Measurements from ENCODE around the gene STIM2.

Gene STIM2

DNA sequence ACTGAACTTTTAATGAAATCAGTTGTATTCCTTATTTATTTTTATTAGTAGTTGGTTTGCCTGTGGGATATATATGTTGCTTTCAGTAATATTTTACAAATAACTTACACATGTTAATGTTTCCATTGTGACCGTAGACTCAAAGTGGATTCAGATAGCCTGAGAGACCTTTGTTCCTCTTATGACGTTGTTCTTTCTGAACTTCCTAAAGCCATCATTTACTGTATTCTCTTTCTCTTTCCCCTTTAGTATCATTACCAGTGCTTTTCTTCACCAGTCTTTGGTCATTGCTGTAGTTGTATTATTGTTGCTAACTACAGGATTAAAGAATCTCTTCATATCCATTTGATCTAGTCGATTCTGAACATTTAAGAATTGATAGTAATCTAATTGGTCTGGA, 4.3 kb downstream of the STIM2 start:
- TF ChIP-seq, protein P1, sequence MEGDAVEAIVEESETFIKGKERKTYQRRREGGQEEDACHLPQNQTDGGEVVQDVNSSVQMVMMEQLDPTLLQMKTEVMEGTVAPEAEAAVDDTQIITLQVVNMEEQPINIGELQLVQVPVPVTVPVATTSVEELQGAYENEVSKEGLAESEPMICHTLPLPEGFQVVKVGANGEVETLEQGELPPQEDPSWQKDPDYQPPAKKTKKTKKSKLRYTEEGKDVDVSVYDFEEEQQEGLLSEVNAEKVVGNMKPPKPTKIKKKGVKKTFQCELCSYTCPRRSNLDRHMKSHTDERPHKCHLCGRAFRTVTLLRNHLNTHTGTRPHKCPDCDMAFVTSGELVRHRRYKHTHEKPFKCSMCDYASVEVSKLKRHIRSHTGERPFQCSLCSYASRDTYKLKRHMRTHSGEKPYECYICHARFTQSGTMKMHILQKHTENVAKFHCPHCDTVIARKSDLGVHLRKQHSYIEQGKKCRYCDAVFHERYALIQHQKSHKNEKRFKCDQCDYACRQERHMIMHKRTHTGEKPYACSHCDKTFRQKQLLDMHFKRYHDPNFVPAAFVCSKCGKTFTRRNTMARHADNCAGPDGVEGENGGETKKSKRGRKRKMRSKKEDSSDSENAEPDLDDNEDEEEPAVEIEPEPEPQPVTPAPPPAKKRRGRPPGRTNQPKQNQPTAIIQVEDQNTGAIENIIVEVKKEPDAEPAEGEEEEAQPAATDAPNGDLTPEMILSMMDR (IDR thresholded peaks at IDR 0.05; ENCODE audit: extremely low read depth, insufficient read depth, missing control alignments) = no peak
- no peak for DNase-seq (ENCODE audit: low spot score)
- in situ Hi-C loops (cut with MboI; ENCODE audit: low pct_unique_long_range_greater_than_20kb, low sequenced_read_pairs, unreplicated experiment) = no loop called here

DNA sequence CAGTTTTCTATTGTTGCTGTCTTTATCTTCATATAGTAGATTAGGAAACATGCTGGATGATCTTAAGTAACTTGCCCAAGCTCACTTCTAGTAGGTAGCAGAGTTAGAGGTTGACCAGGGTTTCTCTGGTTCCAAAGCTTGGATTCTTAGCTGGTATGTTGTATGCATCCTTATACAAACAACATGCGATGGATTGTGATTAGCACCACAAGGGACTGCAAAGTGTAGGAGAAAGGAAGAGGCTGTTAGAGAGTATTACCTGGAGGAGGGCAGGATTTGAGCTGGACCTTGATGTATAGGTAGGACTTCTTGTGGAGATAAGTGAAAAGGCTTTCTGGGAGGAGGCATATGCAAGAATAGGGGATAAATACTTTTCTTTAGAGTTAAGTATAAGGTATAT, 5.6 kb downstream of the STIM2 start:
- TF ChIP-seq, protein P1 (IDR thresholded peaks at IDR 0.05; ENCODE audit: extremely low read depth, insufficient read depth, missing control alignments) = no peak
- in situ Hi-C loops (cut with MboI; ENCODE audit: low pct_unique_long_range_greater_than_20kb, low sequenced_read_pairs, unreplicated experiment) = no loop called here
- DNase-seq (ENCODE audit: low spot score) = no peak

DNA sequence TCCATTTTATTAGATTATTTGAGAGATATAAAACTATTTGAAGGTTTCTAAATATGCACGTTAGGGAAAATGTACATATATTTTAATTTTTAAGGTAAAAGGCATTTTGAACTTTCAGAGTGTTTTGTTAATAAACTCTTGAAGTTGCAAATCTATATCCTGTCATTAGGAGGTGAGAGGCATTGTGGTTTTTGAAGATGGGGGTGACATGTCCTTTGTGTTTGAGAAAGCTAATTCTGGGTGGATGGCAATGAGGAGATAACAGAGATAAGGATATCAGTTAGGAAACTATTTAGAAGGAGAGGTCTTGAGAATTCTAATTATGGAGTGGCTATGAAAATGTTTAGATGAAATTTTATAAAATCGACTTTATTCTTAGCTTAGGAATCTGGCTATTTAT, 6.1 kb downstream of the STIM2 start:
- in situ Hi-C loops (cut with MboI; ENCODE audit: low pct_unique_long_range_greater_than_20kb, low sequenced_read_pairs, unreplicated experiment) = no loop called here
- TF ChIP-seq, protein P1 (IDR thresholded peaks at IDR 0.05; ENCODE audit: extremely low read depth, insufficient read depth, missing control alignments) = no peak
- no peak for DNase-seq (ENCODE audit: low spot score)

DNA sequence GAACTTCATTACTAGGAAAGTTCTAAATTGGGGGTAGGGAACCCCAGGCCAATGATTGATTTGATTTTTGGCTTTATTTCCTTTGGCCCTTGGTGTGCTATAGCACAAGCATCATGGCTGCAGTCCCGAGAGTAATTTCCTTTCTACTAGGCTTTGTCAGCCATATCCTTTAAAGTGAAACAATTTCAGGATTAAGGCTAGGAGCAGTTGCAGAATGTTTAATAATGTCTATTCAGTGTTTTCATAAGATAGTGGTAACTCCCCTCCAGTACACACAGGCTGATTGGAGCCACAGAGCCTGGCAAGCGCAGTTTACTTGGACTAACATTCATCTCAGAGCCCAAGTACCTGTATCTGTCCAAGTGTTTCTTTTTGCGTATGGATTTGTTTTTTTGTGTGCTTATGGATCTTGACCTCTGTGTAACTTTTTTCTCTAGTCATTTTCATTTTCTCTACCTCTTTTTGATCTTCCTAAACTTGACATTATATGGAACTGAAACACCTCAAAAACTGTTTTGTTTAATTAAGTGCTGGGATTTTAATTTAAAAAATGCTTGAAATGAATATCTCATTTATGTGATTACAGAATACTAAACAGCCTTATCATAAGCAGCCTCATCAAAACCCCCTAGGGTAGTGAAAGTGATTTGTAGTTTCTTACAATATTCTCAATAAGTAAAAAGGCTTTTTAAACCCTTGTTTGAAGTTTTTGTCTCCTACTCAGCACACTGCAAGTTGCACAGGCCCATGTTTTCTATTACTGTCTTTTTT, 7.5 kb downstream of the STIM2 start:
- TF ChIP-seq, protein P1 (IDR thresholded peaks at IDR 0.05; ENCODE audit: extremely low read depth, insufficient read depth, missing control alignments) = no peak
- DNase-seq (ENCODE audit: low spot score) = no peak
- in situ Hi-C loops (cut with MboI; ENCODE audit: low pct_unique_long_range_greater_than_20kb, low sequenced_read_pairs, unreplicated experiment) = no loop called here

DNA sequence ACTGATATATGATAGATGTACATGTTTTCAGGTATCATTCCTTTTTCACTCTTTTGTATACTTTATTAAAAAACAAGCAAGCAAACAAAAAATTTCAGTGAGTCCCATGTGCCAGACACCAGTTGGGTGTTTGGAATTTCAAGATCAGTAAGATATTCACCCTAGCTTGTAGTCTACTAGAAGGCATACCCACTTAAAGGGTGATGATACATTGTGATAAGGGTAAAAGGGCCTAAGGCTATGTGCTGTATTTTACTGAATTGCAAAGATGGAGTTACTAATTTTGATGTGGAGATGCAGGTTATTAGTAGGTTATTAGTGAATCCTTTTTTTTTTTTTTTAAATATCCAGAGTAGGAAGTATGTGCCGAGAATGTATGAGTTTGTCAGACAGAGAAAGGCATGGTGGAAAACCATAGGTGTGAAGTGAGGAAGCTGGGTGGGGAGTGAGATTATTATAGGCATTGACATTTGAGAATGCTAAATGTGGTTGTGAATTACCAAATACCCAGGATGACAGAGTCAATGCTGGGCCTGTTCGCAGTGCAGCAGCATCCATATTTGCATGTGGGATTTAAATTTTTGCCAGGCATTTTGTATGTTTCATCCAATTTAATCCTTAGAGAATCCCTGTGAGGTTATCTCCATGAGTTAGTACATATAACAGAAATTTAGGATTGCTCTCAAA, 10.1 kb downstream of the STIM2 start:
- DNase-seq (ENCODE audit: low spot score) = no peak
- in situ Hi-C loops (cut with MboI; ENCODE audit: low pct_unique_long_range_greater_than_20kb, low sequenced_read_pairs, unreplicated experiment) = no loop called here
- TF ChIP-seq, protein P1 (IDR thresholded peaks at IDR 0.05; ENCODE audit: extremely low read depth, insufficient read depth, missing control alignments) = no peak

DNA sequence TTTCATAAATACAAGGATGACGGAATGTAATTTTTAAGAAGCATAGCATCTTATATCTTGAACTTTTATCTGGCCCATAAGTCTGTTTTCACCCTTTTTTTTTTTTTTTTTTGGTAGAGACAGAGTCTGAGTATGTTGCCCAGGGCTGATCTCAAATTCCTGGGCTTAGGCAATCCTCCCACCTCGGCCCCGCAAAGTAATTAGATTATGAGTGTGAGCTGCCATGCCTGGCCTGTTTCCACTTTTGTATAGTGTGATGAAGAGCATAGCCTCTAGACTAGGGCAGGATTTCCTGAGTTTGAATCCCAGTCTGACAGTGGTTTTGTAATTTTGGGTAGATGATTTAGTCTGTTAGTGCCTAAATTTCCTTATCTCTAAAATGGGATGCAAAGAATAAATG, 11.0 kb downstream of the STIM2 start:
- DNase-seq (ENCODE audit: low spot score) = no peak
- TF ChIP-seq, protein P1 (IDR thresholded peaks at IDR 0.05; ENCODE audit: extremely low read depth, insufficient read depth, missing control alignments) = no peak

More for the DNA sequence above, 11.0 kb downstream of the STIM2 start:
- in situ Hi-C loops (cut with MboI; ENCODE audit: low pct_unique_long_range_greater_than_20kb, low sequenced_read_pairs, unreplicated experiment) = no loop called here

Data from GM13977 (cell line).